GM12891 (cell line): ENCODE data around the gene CDCP1.

Experiments used
- POLR2A ChIP-seq: IDR thresholded peaks from 2 replicates; pipeline ENCODE4 v1.6.1; 2011; ENCODE audit warnings: low read depth, low read length, control low read depth
- POLR2AphosphoS5 ChIP-seq: IDR thresholded peaks from 2 replicates; pipeline ENCODE4 v1.6.1; 2011; ENCODE audit warnings: low read depth, low read length, control low read depth
- POU2F2 ChIP-seq: IDR thresholded peaks from 2 replicates; pipeline ENCODE4 v1.6.1; 2011; ENCODE audit warnings: low read depth, mild to moderate bottlenecking, control low read depth, low read length, moderate library complexity
- TAF1 ChIP-seq: IDR thresholded peaks from 2 replicates; pipeline ENCODE4 v1.6.1; 2011; ENCODE audit warnings: low read depth, low read length, control low read depth

DNA sequence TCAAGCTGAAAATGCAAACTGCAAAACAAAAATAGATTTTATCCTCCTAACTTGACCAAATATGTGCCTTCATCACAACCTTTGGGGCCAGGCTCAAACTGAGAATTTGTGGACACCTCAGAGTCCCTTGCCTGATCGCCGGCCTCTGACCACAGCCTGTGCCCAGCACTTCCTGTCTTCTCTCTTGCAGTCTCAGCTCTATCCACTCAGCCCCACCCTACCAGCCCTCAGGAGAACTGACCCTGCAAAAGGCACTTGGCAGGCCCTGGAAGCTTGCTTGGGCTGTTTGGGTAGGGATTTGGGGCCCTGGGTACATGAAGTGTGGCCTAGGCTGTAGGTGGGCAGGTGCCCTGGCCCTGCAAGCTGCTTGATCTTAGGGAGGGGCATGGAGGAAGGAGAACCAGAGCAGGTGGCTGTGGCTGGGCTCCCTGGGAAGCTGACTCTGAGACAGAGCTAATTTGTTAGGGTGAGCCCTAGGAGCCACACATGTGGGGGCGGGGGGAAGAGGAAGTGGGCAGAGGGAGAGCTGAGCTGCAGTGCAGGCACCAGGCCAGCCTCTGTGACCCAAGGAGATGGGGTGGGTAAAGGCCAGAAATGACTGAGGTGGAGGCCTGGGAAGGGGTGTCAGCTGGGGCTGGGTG lies 111.4 kb downstream of the CDCP1 start:
- TF ChIP-seq POLR2AphosphoS5, result no peak
- TF ChIP-seq POLR2A, result no peak
- no peak for TF ChIP-seq TAF1
- no peak for TF ChIP-seq POU2F2
